IPS-11a (cell line): ENCODE data around the gene ZNF385B.

Source experiments
- H3K4me3 ChIP-seq: one replicate; pipeline ENCODE4 v1.5.1; 2013; ENCODE audit warnings: low read depth, low read length, control low read depth

Gene ZNF385B

DNA sequence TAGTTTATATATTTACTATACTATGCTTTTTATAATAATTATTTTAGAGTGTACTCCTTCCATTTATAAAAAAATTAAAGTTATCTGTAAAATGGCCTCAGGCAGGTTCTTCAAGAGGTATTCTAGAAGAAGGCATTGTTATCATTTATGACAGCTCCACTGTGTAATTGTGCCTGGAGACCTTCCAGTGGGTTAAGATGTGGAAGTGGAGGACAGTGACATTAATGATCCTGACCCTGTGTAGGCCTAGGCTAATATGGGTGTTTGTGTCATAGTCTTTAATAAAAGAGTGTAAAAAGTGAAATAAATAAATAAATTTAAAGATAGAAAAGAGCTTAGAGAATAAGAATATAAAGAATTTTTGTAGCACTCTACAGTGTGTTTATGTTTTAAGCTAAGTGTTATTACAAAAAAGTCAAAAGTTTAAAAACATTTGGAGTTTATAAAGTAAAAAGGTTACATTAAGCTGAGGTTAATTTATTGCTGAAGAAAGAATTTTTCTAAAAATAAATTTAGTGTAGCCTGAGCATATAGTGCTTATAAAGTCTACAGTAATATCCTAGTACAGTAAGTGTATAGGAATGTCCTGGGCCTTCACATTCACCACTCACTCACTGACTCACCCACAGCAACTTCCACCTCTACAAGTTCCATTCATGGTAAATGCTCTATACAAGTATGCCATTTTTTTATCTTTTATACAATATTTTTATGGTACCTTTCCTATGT is 406.8 kb downstream of the ZNF385B start:
- H3K4me3 ChIP-seq, result no peak overlapping the region

DNA sequence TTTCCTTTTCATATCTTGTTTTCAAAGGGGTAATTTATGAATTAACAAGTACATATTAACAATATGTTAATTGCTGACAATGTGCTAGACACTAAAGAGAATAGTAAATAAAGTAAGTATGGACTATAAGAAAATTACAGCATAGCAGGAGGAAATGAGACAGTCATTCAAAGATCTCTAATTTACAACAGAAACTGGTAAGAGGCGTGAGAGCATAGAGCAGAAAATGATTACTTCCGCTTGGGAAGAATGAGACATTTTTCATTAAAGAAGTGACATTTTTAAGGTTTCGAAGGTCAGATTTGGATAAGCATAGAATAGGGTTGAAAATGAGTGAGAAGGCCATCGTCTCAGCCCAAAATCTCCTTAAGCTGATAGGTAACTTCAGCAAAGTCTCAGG is 412.4 kb downstream of the ZNF385B start:
- H3K4me3 ChIP-seq, result no peak overlapping the region

DNA sequence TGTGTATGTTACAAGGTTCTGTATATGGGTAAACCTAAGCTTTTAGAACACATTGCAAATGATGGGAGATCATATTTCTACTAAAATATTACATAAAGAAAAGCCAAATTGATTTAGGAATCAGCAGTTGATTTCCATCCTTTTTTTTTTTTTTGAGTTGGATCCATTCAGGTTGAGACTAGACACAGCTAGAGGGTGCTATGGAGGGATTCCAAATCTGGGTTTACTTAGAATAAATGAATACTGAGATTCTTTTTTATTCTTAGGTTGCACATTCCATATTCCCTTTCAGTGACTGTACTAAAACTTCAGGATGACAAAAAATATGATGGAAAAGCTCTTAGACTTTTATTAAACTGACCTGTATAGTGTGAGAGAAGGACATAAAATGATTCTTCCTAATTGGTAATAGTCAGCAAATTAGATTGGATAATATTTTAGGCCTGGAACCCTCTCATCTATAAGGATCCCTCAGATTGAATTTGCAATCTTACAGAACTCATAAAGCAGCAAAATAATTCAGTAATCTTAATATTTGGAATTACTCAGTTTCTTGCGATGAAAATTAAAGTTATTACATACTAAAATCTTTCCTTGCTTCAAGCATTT is 413.5 kb downstream of the ZNF385B start:
- H3K4me3 ChIP-seq, result no peak overlapping the region

DNA sequence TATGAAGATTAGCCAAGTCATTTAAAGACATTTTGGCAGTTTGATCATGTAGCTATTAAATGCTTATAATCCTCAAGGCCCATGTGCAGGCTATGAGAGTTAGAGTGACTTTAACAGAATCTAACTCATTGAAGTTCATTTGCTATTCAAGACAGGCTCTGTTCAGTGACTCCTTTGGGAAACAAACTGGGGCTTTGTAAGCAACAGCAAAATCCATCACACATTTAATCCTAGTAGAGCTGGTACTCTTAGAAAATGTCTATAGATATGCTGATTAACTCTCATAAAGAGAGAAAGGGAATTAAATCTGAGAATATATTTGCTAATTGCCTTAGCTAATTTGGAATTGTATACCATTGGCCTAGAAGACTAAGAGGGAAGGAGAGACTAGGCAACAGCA is 414.0 kb downstream of the ZNF385B start:
- H3K4me3 ChIP-seq, result no peak overlapping the region

DNA sequence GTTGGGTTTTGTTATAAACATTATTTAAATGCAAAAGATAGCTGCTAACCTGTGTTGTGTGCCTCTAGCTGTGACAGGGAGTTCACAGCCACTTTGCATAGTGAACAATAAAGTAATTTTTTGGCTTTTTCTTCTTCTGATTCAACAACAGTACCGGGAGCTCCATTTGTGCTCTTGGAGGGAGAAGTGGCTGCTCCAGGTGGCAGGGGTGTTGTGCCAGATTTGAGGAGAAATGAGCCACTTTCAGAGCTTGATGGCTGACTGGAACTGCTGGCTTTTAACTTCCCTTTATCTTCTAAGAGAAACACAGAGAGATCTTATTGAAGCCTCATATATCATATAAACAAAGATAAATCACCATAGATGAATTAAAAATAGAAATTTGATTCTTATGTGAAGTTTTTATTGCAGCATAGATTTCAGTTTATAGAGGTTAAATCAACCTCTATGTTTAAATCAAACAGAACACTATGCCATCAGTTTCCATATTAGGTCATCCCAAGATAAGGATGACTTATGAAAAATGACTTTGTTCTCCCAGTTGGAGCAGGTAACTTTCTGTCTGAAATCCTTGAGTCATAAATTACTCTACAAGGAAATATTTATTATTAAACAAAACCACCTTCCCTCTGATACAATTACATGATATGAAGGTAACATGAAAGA is 414.8 kb downstream of the ZNF385B start:
- no peak overlapping the region for H3K4me3 ChIP-seq

DNA sequence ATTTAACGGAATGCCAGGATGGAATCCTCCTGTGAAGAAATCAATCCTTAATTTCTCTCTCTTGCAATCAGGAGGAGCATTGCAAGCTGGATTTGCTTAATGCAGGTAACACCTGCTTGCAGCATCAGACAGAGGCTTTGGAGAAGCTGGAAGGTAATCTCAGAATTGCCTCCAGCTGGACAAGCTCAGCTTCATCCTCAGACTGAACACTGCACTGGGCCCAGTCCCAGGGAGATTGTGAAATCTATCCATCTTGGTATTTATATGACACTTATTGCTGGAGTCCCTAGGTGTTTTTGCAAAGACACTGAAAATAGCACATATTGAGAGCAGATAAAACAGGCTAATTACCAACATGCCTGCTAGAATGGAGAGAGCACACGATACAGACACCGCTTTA is 417.4 kb downstream of the ZNF385B start:
- H3K4me3 ChIP-seq, result no peak overlapping the region

DNA sequence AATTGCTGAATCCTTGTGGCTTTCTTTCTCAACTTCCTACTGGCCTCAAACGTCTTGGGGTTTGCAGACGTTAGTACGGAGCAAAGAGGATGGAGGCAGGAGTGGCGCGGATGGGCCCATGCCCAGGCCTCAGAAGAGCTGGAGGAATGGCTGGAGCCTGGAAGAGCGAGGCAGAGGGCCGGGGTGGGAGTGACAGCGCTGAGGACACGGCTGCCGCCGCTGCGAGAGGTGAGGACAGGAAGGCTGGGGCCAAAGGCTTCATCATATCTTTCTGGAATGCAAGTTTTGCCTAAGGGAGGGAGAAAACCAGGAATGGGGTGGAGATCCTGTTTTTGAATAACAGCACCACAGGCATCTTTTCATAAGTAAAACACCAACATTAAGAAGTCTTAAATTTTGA is 418.2 kb downstream of the ZNF385B start:
- H3K4me3 ChIP-seq, result no peak overlapping the region

DNA sequence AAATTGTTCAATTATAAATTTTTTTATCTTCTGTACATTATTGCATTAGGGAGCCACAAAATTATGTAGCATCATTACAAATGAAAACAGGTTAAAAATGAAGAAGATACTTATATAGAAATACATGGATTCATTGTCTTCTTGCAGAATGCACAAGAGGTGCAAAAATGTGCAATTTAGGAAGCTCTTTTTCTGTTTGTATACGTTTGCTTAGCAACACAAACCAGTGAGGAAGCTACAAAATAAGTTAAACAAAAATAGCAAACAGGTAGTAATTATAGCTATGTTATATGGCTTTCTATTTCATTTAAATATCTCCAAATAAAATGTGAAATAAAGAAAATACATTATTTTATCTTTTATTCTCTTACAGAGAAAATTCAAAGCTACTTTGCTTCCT is 419.2 kb downstream of the ZNF385B start:
- H3K4me3 ChIP-seq, result no peak overlapping the region

DNA sequence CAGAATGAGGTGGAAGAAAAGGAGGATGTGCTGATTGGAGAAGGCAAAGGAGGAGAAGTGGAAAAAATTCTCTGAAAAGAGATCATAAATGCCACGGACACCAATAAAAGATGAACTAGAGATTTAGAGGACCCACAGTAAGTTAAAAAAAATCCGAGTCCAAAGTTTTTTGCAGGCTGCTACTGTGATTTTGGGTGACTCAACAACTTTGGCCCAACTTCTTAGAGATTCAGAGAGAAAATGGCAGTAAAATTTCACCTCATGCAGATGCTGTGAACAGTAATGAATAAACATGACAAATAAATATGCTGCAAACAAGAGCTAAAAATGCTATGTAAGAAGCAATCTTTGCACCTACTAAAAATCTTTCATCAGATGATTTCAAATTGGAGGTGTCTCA is 419.9 kb downstream of the ZNF385B start:
- H3K4me3 ChIP-seq, result no peak overlapping the region

DNA sequence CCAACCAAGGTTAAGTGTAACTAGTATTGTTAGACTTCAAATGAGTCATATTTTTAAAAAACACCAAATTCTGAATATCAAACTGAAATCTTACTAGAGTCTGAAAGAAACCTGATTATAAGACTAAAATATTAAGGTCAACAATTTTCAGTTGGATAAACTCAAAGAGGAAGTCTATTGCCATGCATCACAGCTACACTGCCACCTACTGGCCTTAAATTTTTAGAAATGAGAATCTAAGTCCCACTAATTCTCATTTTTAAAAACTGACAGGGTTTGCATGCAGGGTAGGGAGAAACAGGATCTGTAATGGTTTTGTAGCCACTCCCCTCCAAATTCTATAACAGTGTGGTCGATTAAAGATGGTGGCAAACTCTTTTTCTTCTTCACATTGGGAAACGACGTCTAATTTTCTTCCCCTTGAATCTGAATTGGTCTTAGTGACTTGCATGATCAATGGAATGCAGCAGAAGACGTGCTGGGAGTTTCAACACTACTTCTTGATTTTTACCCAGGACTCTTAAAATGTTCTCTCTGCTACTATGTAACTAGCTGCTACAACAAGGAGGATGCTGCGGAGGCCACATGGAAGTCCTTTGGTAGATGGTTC is 420.7 kb downstream of the ZNF385B start:
- no peak overlapping the region for H3K4me3 ChIP-seq

DNA sequence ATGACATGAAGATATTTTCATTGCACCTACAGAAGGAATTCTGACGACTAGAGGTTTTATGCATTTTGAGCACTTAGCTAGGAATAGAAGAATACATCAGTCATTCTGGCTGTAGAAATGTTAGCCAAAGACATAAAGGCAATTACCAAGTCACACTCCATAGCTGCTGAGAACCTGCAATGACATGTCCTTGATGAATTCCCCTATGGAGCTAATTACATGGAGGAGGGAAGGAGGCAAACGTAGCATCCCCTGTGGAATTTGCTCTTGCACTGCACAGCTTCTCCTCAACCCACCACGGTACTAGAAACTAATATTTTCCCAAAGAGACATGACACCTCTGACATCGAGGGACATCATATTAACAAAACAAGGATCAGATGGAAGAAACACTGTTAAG is 422.8 kb downstream of the ZNF385B start:
- no peak overlapping the region for H3K4me3 ChIP-seq

DNA sequence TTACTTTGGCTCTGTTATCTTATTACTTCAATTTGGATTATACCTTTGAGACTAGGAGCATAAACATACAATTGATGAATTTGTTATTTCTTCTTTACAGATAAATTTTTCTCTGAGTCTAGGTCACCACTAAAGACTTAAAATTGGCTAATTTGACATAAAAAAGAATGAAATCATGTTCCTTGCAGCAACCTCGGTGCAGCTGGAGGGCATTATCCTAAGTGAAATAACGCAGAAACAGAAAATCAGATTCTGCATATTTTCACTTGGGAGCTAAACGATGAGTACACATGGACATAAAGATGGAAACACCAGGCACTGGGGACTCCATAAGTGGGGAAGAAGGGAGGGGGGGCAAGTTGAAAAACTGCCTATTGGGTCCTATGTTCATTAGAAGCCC is 424.0 kb downstream of the ZNF385B start:
- no peak overlapping the region for H3K4me3 ChIP-seq

DNA sequence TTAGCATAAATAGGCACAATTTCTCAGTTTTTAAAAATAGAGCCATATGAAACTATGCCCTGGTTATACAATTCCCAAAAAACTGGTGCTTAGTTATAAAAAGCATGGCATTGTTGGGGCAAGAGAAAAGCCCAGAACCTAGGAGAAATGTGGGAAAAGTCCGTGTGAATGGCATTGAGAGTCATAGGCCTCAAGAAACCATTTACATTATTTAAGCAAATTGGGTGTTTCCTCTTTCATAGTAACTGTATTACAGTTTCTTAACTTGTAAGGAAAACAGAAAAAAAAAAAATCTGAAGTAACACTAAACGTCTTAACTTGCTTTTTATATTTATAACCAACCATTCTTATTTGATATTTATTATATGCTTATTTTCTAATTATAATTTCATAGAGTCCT is 425.8 kb downstream of the ZNF385B start:
- no peak overlapping the region for H3K4me3 ChIP-seq

DNA sequence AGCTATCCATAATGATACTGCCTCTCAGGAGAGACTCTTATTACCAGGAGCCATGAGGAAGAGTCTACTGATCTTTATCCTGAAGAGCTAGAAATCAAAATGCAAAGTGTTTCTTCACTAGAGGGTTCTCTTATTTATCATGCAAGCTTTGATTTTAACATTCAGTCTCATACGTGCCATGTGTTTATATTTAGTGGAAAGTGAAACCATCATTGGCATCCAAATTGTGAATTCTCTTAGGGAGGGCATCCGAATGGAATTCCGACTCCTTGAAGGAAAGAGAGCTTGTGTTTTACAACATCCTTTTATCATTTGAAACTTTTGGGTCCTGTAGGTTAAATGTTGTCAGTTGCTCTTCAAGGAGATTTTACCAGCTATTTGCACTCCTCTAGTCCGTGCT is 426.4 kb downstream of the ZNF385B start:
- no peak overlapping the region for H3K4me3 ChIP-seq

DNA sequence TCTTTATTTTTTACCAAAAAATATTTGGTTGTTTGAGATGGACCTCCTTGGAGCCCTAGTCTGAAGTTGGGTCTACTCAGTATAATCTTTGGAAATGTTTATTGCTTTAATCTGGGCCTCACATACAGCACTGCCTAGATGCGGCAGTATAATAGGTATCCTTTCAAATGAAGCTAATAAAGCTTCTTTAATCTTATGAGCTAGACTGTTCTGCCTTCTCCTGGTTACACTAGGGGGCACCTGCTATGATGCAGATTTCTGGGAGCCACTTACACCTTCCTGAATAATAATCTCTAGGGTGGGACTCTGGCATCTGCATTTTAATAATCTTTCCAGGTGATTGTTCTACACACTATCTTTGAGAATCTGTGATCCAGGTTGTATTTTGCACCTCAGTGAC is 427.1 kb downstream of the ZNF385B start:
- H3K4me3 ChIP-seq, result no peak overlapping the region

DNA sequence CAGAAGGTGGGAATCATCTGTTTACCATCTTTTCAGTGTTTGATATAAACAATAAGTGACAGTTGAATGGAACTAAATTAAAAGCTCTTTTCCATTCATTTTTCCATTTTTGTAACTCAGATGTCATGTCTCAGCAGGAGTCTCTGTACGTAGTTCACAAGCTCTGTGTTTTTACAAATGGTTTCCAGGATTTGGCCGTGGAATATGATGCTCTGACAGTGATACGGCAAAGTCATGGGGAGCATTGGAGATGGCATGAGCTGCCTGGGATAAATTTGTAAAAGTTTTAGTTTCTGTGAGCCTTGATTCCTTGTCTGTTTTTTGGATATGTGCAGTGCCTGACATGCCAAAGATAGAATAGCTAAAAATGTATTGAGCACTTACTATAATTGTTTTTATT is 428.7 kb downstream of the ZNF385B start:
- no peak overlapping the region for H3K4me3 ChIP-seq

DNA sequence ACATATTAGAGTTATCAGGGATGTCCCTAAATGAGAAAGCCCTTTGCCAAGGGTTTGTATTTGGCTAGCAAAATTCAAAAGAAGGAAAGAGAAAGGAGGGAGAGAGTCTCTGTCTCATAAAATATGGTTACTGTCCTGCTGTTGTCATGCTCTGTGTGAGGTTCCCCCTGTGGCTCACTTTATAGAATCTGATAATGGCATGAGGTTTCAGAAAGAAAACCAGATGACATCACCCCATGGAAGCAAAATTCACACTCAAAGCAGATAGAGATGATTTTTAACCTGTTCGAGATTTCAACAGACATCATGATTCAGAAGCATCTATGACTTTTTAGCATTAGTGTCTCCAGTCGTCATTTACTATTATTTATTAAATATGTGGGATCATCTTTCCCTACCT is 431.8 kb downstream of the ZNF385B start:
- no peak overlapping the region for H3K4me3 ChIP-seq

DNA sequence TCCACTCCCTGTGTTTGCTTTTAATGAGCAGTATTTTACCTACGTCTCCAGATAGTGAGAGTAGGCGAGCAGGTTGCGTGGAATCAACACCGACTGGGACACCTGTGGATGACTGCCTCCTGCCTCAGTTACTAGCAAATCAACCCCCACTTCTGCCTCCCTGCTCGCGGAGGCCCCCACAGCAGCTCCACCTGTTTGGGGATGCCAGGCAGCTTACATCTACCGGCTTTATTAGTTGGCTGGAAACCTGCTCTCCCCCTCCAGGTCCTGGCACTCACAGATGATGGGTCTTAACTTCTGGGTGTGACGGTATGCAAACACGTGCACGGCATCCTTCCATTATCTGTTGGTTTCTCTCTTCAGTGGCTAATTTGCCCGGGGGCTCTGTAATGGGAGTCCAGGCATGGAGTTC is 432.3 kb downstream of the ZNF385B start:
- no peak overlapping the region for H3K4me3 ChIP-seq

DNA sequence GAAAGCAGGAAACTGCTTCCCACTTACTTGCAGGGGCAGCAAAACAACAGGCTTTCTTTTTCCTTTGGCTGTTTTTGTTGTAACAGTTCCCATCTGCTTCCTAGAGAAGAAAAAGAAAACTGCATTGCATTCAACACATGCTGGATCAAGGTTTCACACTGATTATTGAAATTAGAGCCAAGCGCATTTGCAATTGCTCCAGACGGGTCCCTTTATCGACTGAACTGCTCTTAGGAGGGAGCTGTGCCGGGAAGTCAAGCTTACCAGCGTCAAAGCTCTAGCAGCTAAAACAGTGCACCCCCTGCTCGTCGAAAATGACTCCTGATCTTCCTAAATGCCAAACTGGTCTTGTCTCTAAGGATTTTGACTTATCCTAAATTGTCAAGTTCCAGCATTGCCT is 432.8 kb downstream of the ZNF385B start:
- H3K4me3 ChIP-seq, result no peak overlapping the region

DNA sequence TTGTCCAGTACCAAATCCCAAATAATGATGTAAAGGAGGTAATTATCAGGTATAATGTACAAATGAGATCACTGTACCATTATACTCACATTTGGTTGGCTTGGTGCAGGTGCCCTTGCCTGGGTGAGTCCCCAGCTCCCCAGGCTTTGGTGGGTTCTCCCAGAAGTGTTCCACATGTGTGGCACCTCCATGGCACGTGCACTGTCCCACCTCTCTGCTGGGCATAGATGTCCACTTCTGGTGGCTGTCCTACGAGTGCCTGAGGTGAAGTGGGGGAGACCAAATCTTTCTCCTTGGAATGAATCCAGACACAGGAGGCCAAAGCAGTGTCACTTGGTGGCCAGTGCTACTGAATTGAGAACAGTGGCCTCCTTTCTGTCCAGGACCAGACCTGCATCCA is 434.3 kb downstream of the ZNF385B start:
- no peak overlapping the region for H3K4me3 ChIP-seq

DNA sequence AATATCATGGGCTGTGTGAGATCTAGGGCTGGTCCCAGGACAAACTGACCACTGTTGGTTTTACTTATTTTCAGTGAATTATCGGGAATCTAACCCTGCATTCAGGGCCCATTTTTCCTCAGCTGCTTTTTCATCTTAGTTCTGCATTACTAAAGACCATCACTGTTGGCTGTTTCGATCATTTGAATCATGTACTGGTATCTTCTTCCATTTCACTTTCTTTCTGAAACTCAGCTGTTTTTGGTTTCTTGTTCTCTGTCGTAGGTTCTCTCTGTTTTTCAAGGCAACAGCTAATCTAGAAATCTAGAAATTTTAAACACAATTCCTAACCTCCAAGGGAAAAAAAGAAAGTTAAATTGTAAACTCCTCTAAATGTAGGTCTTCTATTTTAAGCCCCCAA is 436.8 kb downstream of the ZNF385B start:
- H3K4me3 ChIP-seq, result no peak overlapping the region

DNA sequence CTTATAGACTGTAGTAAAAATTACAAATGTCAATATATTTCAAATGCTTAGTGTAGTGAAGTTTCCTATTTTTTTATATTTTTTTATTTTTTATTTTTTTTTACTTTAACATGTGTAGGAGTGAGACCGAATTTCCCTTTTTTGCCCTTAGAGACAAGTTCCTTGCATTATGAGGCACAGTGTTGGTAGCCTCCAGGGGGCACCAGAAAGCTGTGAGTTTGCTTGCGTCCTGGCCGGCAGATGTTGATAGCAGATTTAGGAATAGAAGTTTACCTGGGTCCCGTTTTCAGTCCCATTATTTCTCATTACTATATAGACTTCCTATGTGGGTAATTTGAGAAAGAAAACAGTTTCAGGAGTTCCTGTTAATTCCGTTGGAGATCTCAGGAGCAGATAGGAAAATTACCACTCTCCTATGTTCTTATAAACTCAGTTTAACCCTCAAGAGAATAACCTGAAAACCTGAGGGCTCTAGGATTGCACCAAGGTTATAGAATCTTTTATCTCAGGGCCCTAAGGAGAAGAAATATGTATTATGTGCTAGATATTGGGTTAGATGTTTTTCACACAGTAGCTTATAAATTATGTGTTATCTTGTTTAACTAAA is 439.3 kb downstream of the ZNF385B start:
- no peak overlapping the region for H3K4me3 ChIP-seq
